ENCODE results near the gene AMER3. TPM values are rescaled to one million over a fixed set of nuclear protein-coding genes. Genes with fewer than 3 reads are reported as not detected.

The AMER3 gene
- total RNA-seq, 4 donors from 2014 or later = not detected

DNA sequence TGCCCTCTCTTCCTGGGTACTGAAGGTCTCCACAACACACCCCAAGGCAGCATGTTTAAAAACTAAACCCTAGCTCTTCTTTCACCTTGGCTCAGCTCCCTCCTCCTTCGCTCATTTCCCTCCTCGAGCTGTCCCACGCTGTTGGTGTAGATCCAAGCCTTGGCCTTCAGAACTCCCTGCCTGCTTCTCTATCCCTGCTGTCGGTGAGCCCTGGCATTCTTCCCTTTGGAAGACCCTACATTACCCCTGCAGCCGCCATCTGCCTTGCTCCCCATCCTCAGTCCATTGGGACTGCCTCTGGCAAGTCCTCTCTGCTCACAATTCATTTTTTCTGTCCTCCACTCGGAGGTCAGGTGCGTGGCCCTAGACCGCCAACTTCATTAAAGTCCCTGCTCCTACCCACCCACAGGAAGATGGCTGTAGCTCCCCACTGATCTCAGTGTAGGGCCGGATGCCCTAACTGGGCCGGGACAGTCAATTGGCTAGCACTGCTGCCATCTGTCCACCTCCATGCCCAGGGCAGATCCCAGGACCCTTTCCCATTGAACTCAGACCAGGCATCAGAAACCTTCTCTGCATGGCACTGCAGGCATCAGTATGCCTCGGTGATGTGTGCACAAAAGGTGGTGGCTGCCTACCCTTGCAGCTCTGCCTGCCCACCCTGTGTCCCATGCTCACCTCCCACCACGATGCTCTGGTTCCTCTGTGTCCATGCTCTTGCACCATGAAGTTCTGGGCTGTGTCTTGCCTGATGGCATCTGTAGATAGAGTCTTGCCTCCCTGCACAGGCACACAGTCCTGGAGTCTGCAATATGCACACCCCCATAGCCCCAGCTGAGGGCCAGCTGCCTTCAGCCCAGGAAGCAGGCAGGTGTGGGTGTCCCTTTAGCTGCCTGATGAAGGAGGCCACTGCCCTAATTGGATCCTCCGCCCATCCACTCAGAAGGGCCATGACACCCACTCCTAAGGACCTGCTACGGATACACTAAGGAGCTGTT, 5.7 kb downstream of the AMER3 start:
- H3K36me3 ChIP-seq = no peaks in the 10 kb centered on the region
- TF ChIP-seq CTCF (IDR thresholded peaks at IDR 0.05) = no peak
- TF ChIP-seq POLR2A (IDR thresholded peaks at IDR 0.05) = no peak
- no peak for TF ChIP-seq EP300 (IDR thresholded peaks at IDR 0.05)
- no peak overlapping the region for H3K4me3 ChIP-seq
- peaks cover 0 to 6% (median 0%) of the 10 kb centered on the region in 4 donors for H3K4me1 ChIP-seq
- no peaks in the 10 kb centered on the region for H3K9me3 ChIP-seq
- DNase-seq (ENCODE audit: low spot score in 2 of 2) = no peak
- WGBS, 2 donors = 77 to 81% methylated on average over 14 of the region's 14 CpGs
- H3K27me3 ChIP-seq = peaks cover 0 to 33% of the 10 kb centered on the region in 2 donors
- no peak overlapping the region for H3K27ac ChIP-seq

DNA sequence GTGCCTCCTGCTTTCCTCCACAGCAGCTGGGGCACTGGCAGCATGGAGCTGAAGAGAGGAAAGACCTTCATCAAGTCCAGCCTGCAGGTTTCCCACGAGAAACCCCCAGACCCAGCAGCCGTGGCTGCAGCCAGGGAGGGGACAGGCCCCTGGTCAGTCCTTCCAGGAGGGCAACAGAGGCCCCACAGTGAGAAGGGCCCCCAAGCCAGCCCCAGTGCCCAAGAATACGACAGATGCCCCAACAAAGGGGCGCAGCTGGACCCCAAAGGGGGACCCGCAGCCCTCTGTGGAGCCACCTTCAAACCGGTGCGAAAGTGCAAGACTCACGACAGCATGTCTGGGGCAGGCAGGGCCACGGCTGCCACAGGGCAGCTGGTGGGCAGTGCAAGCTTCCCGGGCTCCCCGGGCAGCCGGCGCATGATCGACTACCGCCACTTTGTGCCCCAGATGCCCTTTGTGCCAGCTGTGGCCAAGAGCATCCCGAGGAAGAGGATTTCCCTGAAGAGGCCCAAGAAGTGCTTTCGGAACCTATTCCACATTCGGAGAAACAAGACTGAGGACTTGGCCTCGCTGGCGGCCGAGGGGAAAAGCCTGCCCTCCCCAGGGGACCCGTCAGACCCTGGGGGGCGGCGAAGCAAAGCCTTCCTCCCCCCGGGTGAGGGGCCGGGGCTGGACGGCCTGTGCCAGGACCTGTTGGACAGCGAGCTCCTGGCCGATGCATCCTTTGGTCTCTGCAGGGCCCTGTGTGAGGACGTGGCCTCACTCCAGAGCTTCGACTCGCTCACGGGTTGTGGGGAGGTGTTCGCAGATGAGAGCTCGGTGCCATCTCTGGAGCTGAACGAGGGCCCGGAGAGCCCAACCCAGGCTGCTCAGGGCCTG, 6.9 kb downstream of the AMER3 start:
- Histone ChIP-seq H3K4me3 (no peak overlapping the region), H3K27me3 (peaks cover 0 to 21% of the 10 kb centered on the region in 2 donors), H3K27ac (no peak overlapping the region), H3K4me1 (no peaks in the 10 kb centered on the region), H3K36me3 (no peaks in the 10 kb centered on the region), H3K9me3 (no peaks in the 10 kb centered on the region)
- no peak for DNase-seq (ENCODE audit: low spot score in 2 of 2)
- no peak for TF ChIP-seq POLR2A (IDR thresholded peaks at IDR 0.05)
- no peak for TF ChIP-seq CTCF (IDR thresholded peaks at IDR 0.05)
- no peak for TF ChIP-seq EP300 (IDR thresholded peaks at IDR 0.05)
- 75 to 80% methylated on average over 17 to 35 of the region's 37 CpGs for WGBS, 2 donors

- DNase-seq (ENCODE audit: low spot score in 2 of 2) = no peak
- TF ChIP-seq CTCF (IDR thresholded peaks at IDR 0.05) (no peak), POLR2A (IDR thresholded peaks at IDR 0.05) (no peak), EP300 (IDR thresholded peaks at IDR 0.05) (no peak)
- H3K4me3 ChIP-seq = no peak overlapping the region
- no peak overlapping the region for H3K27ac ChIP-seq
- WGBS, 2 donors = 82 to 85% methylated on average over 20 to 22 of the region's 22 CpGs
- H3K27me3 ChIP-seq = peaks cover 0 to 15% of the 10 kb centered on the region in 2 donors
- H3K9me3 ChIP-seq = no peaks in the 10 kb centered on the region
- H3K36me3 ChIP-seq = no peaks in the 10 kb centered on the region
- no peaks in the 10 kb centered on the region for H3K4me1 ChIP-seq
Measured at GRCh38 chr2:130762910-130763385, 7.6 kb downstream of the AMER3 start.

DNA sequence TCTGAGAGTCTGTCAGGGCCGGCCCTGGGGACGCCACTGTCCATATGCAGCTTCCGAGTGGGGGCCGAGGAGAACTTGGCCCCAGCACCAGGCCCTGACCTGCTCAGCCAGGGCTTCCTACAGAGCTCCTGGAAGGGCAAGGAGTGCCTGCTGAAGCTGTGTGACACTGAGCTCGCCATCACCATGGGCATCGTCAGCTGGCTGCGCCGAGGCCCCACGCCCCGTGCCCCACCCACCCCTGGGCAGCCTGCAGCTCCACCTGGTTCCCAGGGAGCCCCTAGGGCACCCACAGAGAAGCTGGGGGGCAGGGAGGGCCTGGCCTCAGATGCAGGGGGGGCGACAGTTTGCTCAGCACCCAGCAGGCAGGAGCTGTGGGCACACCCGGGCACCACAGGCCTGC, 8.1 kb downstream of the AMER3 start:
- Histone ChIP-seq H3K27me3 (peaks cover 0 to 11% of the 10 kb centered on the region in 2 donors), H3K4me1 (no peaks in the 10 kb centered on the region), H3K27ac (no peak overlapping the region), H3K4me3 (no peak overlapping the region), H3K9me3 (no peaks in the 10 kb centered on the region), H3K36me3 (no peaks in the 10 kb centered on the region)
- 80 to 86% methylated on average over 1 to 2 of the region's 12 CpGs for WGBS, 2 donors
- no peak for TF ChIP-seq POLR2A (IDR thresholded peaks at IDR 0.05)
- TF ChIP-seq EP300 (IDR thresholded peaks at IDR 0.05) = no peak
- TF ChIP-seq CTCF (IDR thresholded peaks at IDR 0.05) = no peak
- DNase-seq (ENCODE audit: low spot score in 2 of 2) = no peak
